ENCODE data around the gene CDC16.
"Not testable (repeated sequence)": the region's sequence is repeated elsewhere in the genome, so short reads cannot be mapped to it uniquely, and the experiment has no call there.

DNA sequence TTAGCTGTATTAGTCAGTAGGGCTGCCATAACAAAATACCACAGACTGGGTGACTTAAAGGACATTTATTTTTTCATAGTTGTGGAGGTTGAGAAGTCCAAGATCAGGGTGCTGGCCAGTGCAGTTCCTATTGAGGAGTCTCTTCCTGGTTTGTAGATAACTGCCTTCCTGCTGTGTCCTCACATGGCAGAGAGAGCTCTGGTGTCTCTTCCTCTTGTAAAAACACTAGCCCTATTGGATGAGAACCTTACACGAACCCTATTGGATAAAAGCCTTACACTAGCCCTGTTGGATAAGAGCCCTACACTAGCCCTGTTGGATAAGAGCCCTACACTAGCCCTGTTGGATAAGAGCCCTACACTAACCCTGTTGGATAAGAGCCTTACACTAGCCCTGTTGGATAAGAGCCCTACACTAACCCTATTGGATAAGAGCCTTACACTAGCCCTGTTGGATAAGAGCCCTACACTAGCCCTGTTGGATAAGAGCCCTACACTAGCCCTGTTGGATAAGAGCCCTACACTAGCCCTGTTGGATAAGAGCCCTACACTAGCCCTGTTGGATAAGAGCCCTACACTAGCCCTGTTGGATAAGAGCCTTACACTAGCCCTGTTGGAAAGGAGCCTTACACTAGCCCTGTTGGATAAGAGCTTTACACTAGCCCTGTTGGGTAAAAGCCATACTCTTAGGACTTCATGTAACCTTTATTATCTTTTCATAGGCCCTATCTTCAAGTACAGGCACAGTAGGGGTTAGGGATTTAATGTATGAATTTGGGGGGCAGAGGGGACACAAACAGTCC, 17.1 kb downstream of the CDC16 start:
- not testable (repeated sequence) for TF ChIP-seq CTCF (conservative IDR thresholded peaks at IDR 0.05); ZFX (IDR thresholded peaks at IDR 0.05)
